PFSK-1 (cell line): Measurements from ENCODE around the gene BARHL2.

Experiments used
- FOXP2 ChIP-seq: optimal IDR thresholded peaks from 2 replicates; pipeline ENCODE3; 2011; ENCODE audit warnings: borderline replicate concordance, control low read depth, inconsistent platforms; ENCODE audit not compliant: insufficient read depth; ENCODE audit errors: extremely low read length, extremely low read depth
- POLR2AphosphoS5 ChIP-seq: IDR thresholded peaks from 2 replicates; pipeline ENCODE4 v1.6.1; 2012; ENCODE audit warnings: low read depth, mild to moderate bottlenecking, control low read depth, low read length, moderate library complexity
- SIN3A ChIP-seq: IDR thresholded peaks from 2 replicates; pipeline ENCODE4 v1.6.1; 2012; ENCODE audit warnings: mild to moderate bottlenecking, low read length, moderate library complexity, borderline replicate concordance; ENCODE audit not compliant: insufficient read depth
- TAF1 ChIP-seq: IDR thresholded peaks from 2 replicates; pipeline ENCODE4 v1.6.1; 2012; ENCODE audit warnings: low read length, control low read depth, borderline replicate concordance; ENCODE audit not compliant: insufficient read depth
- TF ChIP-seq, protein P1 (sequence below), 2 experiments: IDR thresholded peaks; 2 replicates each; pipeline versions ENCODE4 v1.6.1 to v1.8.0; 2011 to 2012; ENCODE audit warnings: low read depth in 2 of 2, low read length in 2 of 2, control low read depth in 1 of 2, inconsistent platforms in 1 of 2, mild to moderate bottlenecking in 1 of 2, moderate library complexity in 1 of 2; ENCODE audit not compliant: insufficient read depth in 1 of 2

BARHL2 gene

DNA sequence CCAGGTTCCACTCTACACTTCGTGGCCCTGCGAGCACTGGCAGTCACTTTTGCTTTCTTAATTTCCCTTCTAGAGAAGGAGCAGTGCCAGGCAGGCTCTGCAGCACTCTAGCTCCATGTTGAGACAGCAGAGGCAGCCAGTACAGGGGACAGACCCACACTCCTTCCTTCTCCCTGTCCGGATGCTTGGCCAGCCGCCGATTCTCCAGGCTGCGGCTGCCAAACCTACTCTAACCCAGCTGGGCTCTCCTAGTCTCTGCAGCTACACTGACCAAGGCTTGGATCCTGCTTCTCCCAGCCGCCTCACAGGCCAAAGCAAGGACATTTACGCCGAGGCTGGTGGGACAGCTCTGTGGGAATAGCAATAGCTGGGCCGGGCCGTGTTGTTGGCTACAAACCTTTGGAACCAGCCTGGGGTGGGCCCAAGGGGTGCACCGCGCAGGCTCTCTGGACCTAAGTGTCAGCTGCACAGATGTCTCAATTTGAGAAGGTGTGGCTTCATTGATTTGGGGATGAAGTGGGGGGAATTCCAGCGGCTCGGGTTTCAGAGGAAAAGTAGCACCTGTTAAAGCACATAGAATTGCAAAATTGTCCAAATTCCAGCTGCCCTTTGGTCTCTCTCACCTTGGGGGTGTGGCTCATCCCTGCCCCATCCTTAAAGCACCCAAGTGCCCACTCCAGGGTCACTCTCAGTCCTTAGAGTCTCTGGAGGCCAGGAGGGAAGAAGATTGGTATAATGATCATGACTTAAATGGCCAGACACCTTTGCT, 3.2 kb downstream of the BARHL2 start:
- TF ChIP-seq, protein P1, sequence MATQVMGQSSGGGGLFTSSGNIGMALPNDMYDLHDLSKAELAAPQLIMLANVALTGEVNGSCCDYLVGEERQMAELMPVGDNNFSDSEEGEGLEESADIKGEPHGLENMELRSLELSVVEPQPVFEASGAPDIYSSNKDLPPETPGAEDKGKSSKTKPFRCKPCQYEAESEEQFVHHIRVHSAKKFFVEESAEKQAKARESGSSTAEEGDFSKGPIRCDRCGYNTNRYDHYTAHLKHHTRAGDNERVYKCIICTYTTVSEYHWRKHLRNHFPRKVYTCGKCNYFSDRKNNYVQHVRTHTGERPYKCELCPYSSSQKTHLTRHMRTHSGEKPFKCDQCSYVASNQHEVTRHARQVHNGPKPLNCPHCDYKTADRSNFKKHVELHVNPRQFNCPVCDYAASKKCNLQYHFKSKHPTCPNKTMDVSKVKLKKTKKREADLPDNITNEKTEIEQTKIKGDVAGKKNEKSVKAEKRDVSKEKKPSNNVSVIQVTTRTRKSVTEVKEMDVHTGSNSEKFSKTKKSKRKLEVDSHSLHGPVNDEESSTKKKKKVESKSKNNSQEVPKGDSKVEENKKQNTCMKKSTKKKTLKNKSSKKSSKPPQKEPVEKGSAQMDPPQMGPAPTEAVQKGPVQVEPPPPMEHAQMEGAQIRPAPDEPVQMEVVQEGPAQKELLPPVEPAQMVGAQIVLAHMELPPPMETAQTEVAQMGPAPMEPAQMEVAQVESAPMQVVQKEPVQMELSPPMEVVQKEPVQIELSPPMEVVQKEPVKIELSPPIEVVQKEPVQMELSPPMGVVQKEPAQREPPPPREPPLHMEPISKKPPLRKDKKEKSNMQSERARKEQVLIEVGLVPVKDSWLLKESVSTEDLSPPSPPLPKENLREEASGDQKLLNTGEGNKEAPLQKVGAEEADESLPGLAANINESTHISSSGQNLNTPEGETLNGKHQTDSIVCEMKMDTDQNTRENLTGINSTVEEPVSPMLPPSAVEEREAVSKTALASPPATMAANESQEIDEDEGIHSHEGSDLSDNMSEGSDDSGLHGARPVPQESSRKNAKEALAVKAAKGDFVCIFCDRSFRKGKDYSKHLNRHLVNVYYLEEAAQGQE (IDR thresholded peaks at IDR 0.05; ENCODE audit: insufficient read depth in 1 of 2, low read depth in 2 of 2, low read length in 2 of 2): no peak
- TF ChIP-seq SIN3A (no peak), POLR2AphosphoS5 (no peak), FOXP2 (no peak), TAF1 (no peak)

DNA sequence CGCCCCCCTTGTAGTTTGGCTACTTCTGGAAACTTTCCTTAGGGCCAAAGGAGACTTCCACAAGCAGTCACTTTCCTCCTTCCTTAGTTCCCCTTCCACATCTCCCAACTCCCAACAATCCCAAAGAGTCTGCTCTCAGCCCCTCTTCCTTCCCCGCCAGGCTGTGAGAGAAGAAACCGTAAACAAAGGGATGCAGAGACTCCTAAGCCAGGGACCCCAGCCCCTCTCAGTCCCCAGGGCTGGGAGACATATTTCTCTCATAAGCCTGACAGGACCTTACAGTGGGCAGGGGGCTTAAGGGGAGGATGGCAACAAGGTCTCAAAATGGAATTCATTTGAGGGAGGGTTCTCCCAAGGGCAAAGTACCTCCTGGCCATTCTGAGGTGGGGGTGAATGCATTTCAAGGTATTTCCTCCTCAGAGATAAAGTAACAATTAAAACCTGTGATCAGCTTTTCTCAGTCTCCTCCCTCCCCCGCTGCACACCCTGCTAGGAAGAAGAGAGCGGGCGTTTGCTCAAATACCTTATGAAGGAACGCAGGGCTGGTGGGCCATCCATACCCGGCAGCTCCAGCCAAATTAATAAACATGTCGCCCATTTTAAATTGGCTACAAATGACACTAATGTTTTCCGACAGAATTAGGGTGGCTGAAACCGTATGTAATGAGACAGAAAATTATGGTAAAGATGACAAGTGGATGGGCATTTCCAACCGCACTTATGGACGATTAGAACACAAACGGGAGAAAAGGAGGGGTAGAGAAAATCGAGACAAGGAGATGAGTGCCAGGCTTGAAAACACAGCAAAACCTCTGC, 4.0 kb downstream of the BARHL2 start:
- TF ChIP-seq POLR2AphosphoS5: no peak
- no peak for TF ChIP-seq FOXP2
- no peak for TF ChIP-seq SIN3A
- TF ChIP-seq, protein P1 (IDR thresholded peaks at IDR 0.05; ENCODE audit: insufficient read depth in 1 of 2, low read depth in 2 of 2, low read length in 2 of 2): no peak
- TF ChIP-seq TAF1: no peak

GRCh38 chr1:90712153-90712856, 4.8 kb downstream of the BARHL2 start:
- TF ChIP-seq POLR2AphosphoS5 (no peak), TAF1 (no peak)

DNA sequence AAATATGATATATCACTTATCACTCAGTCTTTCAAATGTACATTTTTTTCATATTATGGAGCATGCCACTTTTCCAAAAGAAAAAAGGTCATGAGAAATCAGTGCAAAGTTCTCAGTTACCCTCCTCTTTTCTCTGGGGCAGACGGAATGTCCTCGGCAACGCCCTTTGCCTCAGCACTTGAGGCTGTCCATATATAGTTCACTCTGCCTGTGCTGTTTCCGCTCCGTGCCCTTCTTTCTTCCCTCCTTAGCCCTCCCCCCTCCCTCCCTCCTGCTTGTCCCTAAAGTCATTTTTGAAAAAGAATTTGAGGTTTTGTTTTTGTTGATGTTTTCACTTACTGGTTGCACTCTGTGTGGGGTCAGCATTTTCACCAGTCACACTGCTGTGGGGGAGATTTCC, 5.4 kb downstream of the BARHL2 start:
- TF ChIP-seq, protein P1 (IDR thresholded peaks at IDR 0.05; ENCODE audit: insufficient read depth in 1 of 2, low read depth in 2 of 2, low read length in 2 of 2): no peak
- no peak for TF ChIP-seq FOXP2
- no peak for TF ChIP-seq TAF1
- no peak for TF ChIP-seq POLR2AphosphoS5
- TF ChIP-seq SIN3A: no peak

GRCh38 chr1:90710579-90711536, 6.2 kb downstream of the BARHL2 start:
- TF ChIP-seq POLR2AphosphoS5 (no peak), SIN3A (no peak), TAF1 (no peak), FOXP2 (no peak)
- TF ChIP-seq, protein P1 (IDR thresholded peaks at IDR 0.05; ENCODE audit: insufficient read depth in 1 of 2, low read depth in 2 of 2, low read length in 2 of 2): no peak
